Measurements from ENCODE around the gene C4orf54. TPM values are rescaled to one million over a fixed set of nuclear protein-coding genes. Genes with fewer than 3 reads are reported as not detected.

Gene C4orf54
- total and polyA plus RNA-seq, 2 of the 8 experiments (the other 6 are each of a cell fraction or from before 2014, with no cell fraction given), result not detected

- no peak for TF ChIP-seq CHD7 (IDR thresholded peaks at IDR 0.05; ENCODE audit: insufficient replicate concordance, low read length)
- TF ChIP-seq SAP30 (IDR thresholded peaks at IDR 0.05; ENCODE audit: insufficient read depth, insufficient replicate concordance, low read length), result no peak
- TF ChIP-seq HDAC6 (IDR thresholded peaks at IDR 0.05; ENCODE audit: low read depth, low read length), result no peak
Observed at GRCh38 chr4:99693140-99693539, 35.5 kb upstream of the C4orf54 start (continued).
